ENCODE results near the gene VPS16.

Gene VPS16

DNA sequence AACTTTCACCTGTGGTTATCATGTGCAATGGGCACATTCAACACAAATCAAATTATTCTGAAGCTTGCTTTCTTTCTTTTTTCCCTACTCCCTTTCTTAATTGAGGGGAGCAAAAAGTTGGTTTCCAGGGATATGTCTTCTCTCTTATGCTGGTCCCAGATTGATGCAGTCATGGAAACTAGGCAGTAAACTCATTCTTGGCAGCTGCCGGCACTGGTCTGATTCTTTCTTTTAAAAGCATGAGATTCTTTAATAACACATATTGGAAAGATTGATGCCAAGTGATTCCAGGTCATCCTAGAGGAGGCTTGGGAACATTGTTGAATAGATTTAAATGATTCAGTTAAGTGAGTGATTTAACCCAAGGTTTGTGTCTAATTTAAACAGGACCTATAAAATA, 61.7 kb downstream of the VPS16 start:
- DNase-seq (ENCODE audit: low spot score): no peak

DNA sequence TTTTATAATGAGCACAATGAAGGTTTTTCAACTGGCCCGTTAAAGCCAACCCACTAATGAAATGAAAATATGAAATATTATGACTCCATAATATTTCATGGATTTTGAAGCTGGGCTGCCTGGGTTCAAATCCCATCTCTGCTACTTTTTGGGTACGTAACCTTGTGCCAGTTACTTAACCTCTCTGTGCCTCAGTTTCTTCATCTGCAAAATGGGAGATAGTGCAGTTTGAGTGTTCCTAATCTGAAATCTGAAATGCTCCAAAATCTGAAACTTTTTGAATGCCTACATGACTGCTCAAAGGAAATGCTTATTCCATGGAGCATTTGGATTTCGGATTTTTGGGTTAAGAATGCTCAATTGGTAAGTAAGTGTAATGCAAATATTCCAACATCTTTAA, 62.3 kb downstream of the VPS16 start:
- DNase-seq (ENCODE audit: low spot score): no peak

DNA sequence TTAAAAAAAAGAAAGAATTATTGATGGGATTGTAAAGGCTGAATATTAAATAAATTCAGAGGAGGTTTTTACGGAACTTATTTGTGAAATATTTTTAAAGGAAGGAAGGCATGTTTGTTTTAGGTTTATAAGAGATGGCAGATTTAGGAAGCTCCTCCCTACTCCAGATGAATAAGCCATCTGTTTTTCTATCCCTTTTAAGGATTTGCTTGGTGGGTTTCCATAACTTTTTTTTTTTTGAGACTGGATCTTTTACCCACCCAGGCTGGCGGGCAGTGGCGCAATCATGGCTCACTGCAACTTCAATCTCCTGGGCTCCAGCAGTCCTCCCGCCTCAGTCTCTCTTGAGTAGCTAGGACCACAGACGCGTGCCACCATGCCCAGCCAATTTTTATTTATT, 63.1 kb downstream of the VPS16 start:
- DNase-seq (ENCODE audit: low spot score): no peak

DNA sequence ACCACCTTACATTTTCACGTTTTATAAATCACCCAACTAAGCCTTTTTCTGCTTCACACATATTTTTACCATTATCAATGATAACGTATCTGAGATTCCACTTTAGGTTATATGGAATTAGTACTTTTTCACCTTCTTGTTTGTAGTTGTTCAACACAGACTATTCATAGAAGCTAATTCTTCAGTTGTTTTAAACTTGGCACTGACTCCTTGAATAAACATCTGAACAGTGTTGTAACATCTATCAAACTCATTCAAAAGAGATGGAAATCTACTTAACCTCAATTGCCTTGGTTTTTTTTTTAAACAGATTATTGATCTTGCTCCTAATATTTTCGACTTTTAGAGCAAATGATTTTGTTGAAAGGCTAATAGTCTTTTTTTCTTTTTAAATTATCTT, 67.0 kb downstream of the VPS16 start:
- no peak for DNase-seq (ENCODE audit: low spot score)

DNA sequence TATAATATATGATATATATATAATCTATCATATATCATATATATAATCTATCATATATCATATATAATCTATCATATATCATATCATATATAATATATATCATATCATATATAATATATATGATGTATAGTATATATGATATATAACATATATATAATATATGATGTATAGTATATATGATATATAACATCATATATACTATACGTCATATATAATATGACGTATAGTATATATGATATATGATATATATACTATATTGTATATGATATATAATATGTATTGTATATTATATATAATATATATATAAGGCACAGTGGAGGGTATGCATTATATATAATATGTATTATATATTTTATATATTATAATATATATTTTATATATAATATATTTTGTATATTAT, 69.4 kb downstream of the VPS16 start:
- DNase-seq (ENCODE audit: low spot score): no peak

DNA sequence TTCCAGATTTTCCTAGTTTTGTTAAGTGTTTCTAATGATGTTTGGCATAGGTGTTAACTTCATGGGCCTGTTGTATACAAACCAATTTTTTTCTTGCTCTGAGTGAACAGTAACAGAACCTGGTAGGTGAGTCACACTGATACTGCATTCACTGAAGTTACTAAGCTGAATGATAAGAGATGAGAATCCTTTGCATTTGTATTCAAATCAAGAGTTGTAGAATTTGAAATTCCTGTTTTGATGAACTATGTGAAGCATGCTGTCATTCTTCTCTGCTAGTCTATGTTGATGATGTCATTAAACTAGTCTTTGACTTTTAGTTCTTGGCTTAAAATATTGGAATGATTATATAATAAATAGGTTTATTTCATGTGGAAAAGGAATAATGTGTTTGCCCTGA, 70.7 kb downstream of the VPS16 start:
- peak; percentile 26 for DNase-seq (ENCODE audit: low spot score)

DNA sequence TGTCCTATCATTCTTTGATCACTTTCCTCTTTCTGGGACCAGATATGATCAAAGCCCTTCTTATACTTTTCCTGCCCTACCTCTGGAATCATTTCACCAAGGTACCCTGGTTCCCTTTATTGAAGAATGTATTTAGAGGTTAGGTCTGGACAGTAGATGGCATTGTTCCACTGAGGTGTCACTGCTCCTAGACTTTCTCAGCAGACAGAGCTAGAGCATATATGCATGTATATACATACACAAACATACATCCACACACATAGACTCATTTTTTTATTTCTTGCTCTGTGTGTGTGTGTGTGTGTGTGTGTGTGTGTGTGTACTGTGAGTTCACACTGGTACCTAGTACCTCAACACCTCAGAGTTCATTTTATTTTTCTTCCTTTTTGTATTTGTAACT, 73.6 kb downstream of the VPS16 start:
- peak; percentile 11 for DNase-seq (ENCODE audit: low spot score)
